ENCODE results near the gene N4BP2L2. TPM values are rescaled to one million over a fixed set of nuclear protein-coding genes. Genes with fewer than 3 reads are reported as not detected.

The N4BP2L2 gene
- total and polyA plus RNA-seq, 9 of the 15 experiments (the other 6 are each of a cell fraction or from before 2014, with no cell fraction given): 33.9 to 76.4 (median 48.7) TPM

DNA sequence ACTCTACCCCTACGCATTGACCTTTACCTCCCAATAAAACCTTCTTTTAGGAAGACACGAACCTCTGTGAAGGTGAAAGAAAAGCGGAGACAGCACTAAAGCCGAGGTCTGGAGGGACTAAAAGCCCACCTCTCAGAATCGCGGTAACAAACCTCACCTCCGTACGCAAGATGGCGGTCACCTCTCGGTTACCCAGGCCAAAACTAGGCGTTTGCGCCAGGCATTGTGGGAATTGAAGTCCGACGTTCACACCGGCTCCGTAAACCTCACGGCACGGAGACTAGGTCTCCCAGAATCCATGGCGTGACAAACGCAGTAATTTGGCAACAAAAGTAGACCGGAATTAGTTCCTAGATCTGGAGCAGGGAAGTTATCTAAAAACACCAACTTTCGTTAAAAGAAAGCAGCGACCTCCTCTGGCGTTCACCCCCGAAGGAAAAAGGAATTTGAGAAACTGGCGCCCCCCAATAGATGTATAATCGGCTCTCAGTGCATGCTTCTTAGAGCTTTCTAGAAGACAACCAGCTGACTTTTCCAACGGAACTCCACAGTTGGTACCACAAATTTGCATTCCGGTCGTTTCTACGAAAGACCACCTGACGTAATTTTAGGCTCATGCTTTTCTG is at the start of gene N4BP2L2 (continued):
- TF ChIP-seq, protein P1, sequence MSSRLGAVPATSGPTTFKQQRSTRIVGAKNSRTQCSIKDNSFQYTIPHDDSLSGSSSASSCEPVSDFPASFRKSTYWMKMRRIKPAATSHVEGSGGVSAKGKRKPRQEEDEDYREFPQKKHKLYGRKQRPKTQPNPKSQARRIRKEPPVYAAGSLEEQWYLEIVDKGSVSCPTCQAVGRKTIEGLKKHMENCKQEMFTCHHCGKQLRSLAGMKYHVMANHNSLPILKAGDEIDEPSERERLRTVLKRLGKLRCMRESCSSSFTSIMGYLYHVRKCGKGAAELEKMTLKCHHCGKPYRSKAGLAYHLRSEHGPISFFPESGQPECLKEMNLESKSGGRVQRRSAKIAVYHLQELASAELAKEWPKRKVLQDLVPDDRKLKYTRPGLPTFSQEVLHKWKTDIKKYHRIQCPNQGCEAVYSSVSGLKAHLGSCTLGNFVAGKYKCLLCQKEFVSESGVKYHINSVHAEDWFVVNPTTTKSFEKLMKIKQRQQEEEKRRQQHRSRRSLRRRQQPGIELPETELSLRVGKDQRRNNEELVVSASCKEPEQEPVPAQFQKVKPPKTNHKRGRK (tag; IDR thresholded peaks at IDR 0.05): no peak
- TF ChIP-seq XRCC4 (IDR thresholded peaks at IDR 0.05; ENCODE audit: extremely low read depth, insufficient read depth, insufficient read length) (no peak), PHB2 (IDR thresholded peaks at IDR 0.05; ENCODE audit: low read depth) (no peak), MCM7 (IDR thresholded peaks at IDR 0.05) (no peak), CHD1 (IDR thresholded peaks at IDR 0.05; ENCODE audit: low read length) (no peak), POLR2AphosphoS5 (IDR thresholded peaks at IDR 0.05; ENCODE audit: control insufficient read depth, insufficient read depth, low read depth, low read length) (peak; percentile 61), ASH1L (IDR thresholded peaks at IDR 0.05; ENCODE audit: borderline replicate concordance, low read depth, partially characterized antibody) (peak; percentile 32), U2AF2 (optimal IDR thresholded peaks at IDR 0.05; ENCODE audit: low read depth, low read length) (no peak), L3MBTL2 (IDR thresholded peaks at IDR 0.05) (peak; percentile 30; the same call in 1 of the 2 replicates), HMG20B (CRISPR knock-in tag; IDR thresholded peaks at IDR 0.05) (no peak), ZKSCAN8 (CRISPR knock-in tag; IDR thresholded peaks at IDR 0.05) (0 out of 2 replicates have a peak, but pooled peaks have one; percentile 19), EP400 (IDR thresholded peaks at IDR 0.05) (peak; percentile 84), NR2C2 (CRISPR knock-in tag; IDR thresholded peaks at IDR 0.05) (peak; percentile 65; the same call in 1 of the 2 replicates), NR2C2 (tag; IDR thresholded peaks at IDR 0.05) (peak; percentile 96), SMARCA4 (IDR thresholded peaks at IDR 0.05) (no peak), ZBTB8A (IDR thresholded peaks at IDR 0.05; ENCODE audit: partially characterized antibody) (no peak), HDAC2 (IDR thresholded peaks at IDR 0.05) (0 out of 2 replicates have a peak, but pooled peaks have one; percentile 31)
- TF ChIP-seq, protein P2, sequence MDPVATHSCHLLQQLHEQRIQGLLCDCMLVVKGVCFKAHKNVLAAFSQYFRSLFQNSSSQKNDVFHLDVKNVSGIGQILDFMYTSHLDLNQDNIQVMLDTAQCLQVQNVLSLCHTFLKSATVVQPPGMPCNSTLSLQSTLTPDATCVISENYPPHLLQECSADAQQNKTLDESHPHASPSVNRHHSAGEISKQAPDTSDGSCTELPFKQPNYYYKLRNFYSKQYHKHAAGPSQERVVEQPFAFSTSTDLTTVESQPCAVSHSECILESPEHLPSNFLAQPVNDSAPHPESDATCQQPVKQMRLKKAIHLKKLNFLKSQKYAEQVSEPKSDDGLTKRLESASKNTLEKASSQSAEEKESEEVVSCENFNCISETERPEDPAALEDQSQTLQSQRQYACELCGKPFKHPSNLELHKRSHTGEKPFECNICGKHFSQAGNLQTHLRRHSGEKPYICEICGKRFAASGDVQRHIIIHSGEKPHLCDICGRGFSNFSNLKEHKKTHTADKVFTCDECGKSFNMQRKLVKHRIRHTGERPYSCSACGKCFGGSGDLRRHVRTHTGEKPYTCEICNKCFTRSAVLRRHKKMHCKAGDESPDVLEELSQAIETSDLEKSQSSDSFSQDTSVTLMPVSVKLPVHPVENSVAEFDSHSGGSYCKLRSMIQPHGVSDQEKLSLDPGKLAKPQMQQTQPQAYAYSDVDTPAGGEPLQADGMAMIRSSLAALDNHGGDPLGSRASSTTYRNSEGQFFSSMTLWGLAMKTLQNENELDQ (CRISPR knock-in tag; IDR thresholded peaks at IDR 0.05; ENCODE audit: borderline replicate concordance): no peak
- TF ChIP-seq, protein P3, sequence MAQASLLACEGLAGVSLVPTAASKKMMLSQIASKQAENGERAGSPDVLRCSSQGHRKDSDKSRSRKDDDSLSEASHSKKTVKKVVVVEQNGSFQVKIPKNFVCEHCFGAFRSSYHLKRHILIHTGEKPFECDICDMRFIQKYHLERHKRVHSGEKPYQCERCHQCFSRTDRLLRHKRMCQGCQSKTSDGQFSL (CRISPR knock-in tag; IDR thresholded peaks at IDR 0.05): no peak
- TF ChIP-seq, protein P3 (tag; IDR thresholded peaks at IDR 0.05): no peak
- TF ChIP-seq, protein P4, sequence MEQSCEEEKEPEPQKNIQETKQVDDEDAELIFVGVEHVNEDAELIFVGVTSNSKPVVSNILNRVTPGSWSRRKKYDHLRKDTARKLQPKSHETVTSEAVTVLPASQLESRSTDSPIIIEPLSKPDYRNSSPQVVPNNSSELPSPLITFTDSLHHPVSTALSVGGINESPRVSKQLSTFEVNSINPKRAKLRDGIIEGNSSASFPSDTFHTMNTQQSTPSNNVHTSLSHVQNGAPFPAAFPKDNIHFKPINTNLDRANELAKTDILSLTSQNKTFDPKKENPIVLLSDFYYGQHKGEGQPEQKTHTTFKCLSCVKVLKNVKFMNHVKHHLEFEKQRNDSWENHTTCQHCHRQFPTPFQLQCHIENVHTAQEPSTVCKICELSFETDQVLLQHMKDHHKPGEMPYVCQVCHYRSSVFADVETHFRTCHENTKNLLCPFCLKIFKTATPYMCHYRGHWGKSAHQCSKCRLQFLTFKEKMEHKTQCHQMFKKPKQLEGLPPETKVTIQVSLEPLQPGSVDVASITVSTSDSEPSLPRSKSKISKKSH (CRISPR knock-in tag; IDR thresholded peaks at IDR 0.05): no peak
